HFFc6 (cell line): ENCODE measurements around the gene PRTFDC1. TPM values are rescaled to one million over a fixed set of nuclear protein-coding genes. Genes with fewer than 3 reads are reported as not detected.

ENCODE experiments used
- DNase-seq: peaks from one replicate; pipeline ENCODE4 v3.0.0-alpha.2; 2018
- H3K27ac Mint-ChIP-seq: 2 replicates; pipeline ENCODE4 v1.8.0; 2020; ENCODE audit warnings: mild to moderate bottlenecking, mixed read lengths
- H3K27me3 Mint-ChIP-seq: 2 replicates; pipeline ENCODE4 v1.8.0; 2021; ENCODE audit warnings: mild to moderate bottlenecking, moderate library complexity, mixed read lengths; ENCODE audit not compliant: insufficient read depth
- H3K36me3 Mint-ChIP-seq: 2 replicates; pipeline ENCODE4 v1.8.0; 2021; ENCODE audit warnings: low read depth, mixed read lengths
- H3K4me1 Mint-ChIP-seq: 2 replicates; pipeline ENCODE4 v1.8.0; 2020; ENCODE audit warnings: low read depth, mixed read lengths
- H3K4me3 Mint-ChIP-seq: 2 replicates; pipeline ENCODE4 v1.8.0; 2020; ENCODE audit warnings: mild to moderate bottlenecking, moderate library complexity, mixed read lengths
- H3K9me3 Mint-ChIP-seq: 2 replicates; pipeline ENCODE4 v1.8.0; 2020; ENCODE audit warnings: mild to moderate bottlenecking, mixed read lengths
- CTCF ChIP-seq: fragments of 200-600 bp; sonication (generic); IDR thresholded peaks from 2 replicates; pipeline ENCODE4 v1.5.0; 2021; ENCODE audit warnings: antibody characterized with exemption, mild to moderate bottlenecking
- total RNA-seq, 6 experiments: library from RNA; stranded (reverse); fragmentation: NEBNext Ultra II Directional; extraction: Animal tissue kit (Norgen Biotek cat#: 25700); gene quantifications; 2 replicates in 1 of 6; 3 replicates in 5 of 6; pipeline ENCODE4 v1.2.3, GENCODE V29; 2021

PRTFDC1 gene
- total RNA-seq, 6 experiments from 2014 or later, result 16.2 to 32.6 (median 29.0) TPM

- TF ChIP-seq CTCF, result no peak
- no peak for DNase-seq
- no peaks in the 10 kb centered on the region for H3K36me3 Mint-ChIP-seq
- no peak overlapping the region for H3K4me3 Mint-ChIP-seq
- peaks cover 18% of the 10 kb centered on the region for H3K4me1 Mint-ChIP-seq
- H3K27me3 Mint-ChIP-seq, result peaks cover 1% of the 10 kb centered on the region; the same call in 1 of the 2 replicates
- H3K9me3 Mint-ChIP-seq, result no peaks in the 10 kb centered on the region
- no peak overlapping the region for H3K27ac Mint-ChIP-seq
These were observed 30.7 kb upstream of the PRTFDC1 start for GRCh38 chr10:24983130-24983529.

- no peak for DNase-seq
- Mint-ChIP-seq H3K4me3 (no peak overlapping the region), H3K36me3 (no peaks in the 10 kb centered on the region), H3K27me3 (peaks cover 1% of the 10 kb centered on the region; the same call in 1 of the 2 replicates), H3K27ac (no peak overlapping the region), H3K4me1 (peaks cover 18% of the 10 kb centered on the region), H3K9me3 (no peaks in the 10 kb centered on the region)
- TF ChIP-seq CTCF, result no peak
These were observed 30.1 kb upstream of the PRTFDC1 start for GRCh38 chr10:24982319-24983112.

- H3K4me3 Mint-ChIP-seq, result no peak overlapping the region
- H3K36me3 Mint-ChIP-seq, result no peaks in the 10 kb centered on the region
- no peaks in the 10 kb centered on the region for H3K9me3 Mint-ChIP-seq
- H3K4me1 Mint-ChIP-seq, result peaks cover 18% of the 10 kb centered on the region
- no peak overlapping the region for H3K27ac Mint-ChIP-seq
- TF ChIP-seq CTCF, result no peak
- H3K27me3 Mint-ChIP-seq, result peaks cover 1% of the 10 kb centered on the region; the same call in 1 of the 2 replicates
- DNase-seq, result peak; percentile 2
These were observed 28.8 kb upstream of the PRTFDC1 start for GRCh38 chr10:24981161-24981710.

GRCh38 chr10:24979685-24980084 is 27.3 kb upstream of the PRTFDC1 start:
- DNase-seq, result no peak

GRCh38 chr10:24974976-24975375 is 22.6 kb upstream of the PRTFDC1 start:
- Mint-ChIP-seq H3K27me3 (peaks cover 3% of the 10 kb centered on the region; the same call in 1 of the 2 replicates), H3K27ac (peak overlapping the region; percentile 40), H3K4me3 (peak overlapping the region; percentile 22; the same call in 1 of the 2 replicates), H3K4me1 (peaks cover 17% of the 10 kb centered on the region), H3K36me3 (no peaks in the 10 kb centered on the region), H3K9me3 (no peaks in the 10 kb centered on the region)
- DNase-seq, result peak; percentile 49
- TF ChIP-seq CTCF, result peak; percentile 48

More at GRCh38 chr10:24979685-24980084, 27.3 kb upstream of the PRTFDC1 start:
- no peak for TF ChIP-seq CTCF
- Mint-ChIP-seq H3K27ac (no peak overlapping the region), H3K27me3 (peaks cover 4% of the 10 kb centered on the region), H3K4me3 (no peak overlapping the region), H3K4me1 (peaks cover 26% of the 10 kb centered on the region), H3K36me3 (no peaks in the 10 kb centered on the region), H3K9me3 (no peaks in the 10 kb centered on the region)
